CD4-positive, alpha-beta T cell treated with Interleukin-6 for 4 hours (primary cell): Measurements from ENCODE around the gene HIP1.
"Not testable (repeated sequence)": the region's sequence is repeated elsewhere in the genome, so short reads cannot be mapped to it uniquely, and the experiment has no call there.

ENCODE experiments used
- DNase-seq: peaks from one replicate; pipeline ENCODE4 v3.0.0-alpha.2; 2020; ENCODE audit warnings: mixed read lengths

Gene HIP1

GRCh38 chr7:75639071-75639885 is 99.5 kb downstream of the HIP1 start:
- DNase-seq, result peak; percentile 57

GRCh38 chr7:75638594-75639070 is 100.1 kb downstream of the HIP1 start:
- DNase-seq, result no peak

GRCh38 chr7:75637854-75638593 is 100.7 kb downstream of the HIP1 start:
- DNase-seq, result no peak

GRCh38 chr7:75635036-75635435 is 103.7 kb downstream of the HIP1 start:
- DNase-seq, result no peak

- DNase-seq, result not testable (repeated sequence)
Observed at GRCh38 chr7:75632587-75632986, 106.2 kb downstream of the HIP1 start.

- DNase-seq, result no peak
Observed at GRCh38 chr7:75631711-75632110, 107.0 kb downstream of the HIP1 start.

- no peak for DNase-seq
Observed at GRCh38 chr7:75630549-75630948, 108.2 kb downstream of the HIP1 start.

GRCh38 chr7:75629044-75629443 is 109.7 kb downstream of the HIP1 start:
- DNase-seq, result no peak

GRCh38 chr7:75628055-75628454 is 110.7 kb downstream of the HIP1 start:
- no peak for DNase-seq

- no peak for DNase-seq
Observed at GRCh38 chr7:75626954-75627353, 111.8 kb downstream of the HIP1 start.

GRCh38 chr7:75625868-75626267 is 112.9 kb downstream of the HIP1 start:
- DNase-seq, result no peak

- no peak for DNase-seq
Observed at GRCh38 chr7:75624134-75624832, 114.5 kb downstream of the HIP1 start.

GRCh38 chr7:75623390-75624133 is 115.2 kb downstream of the HIP1 start:
- DNase-seq, result no peak

- DNase-seq, result no peak
Observed at GRCh38 chr7:75621124-75621523, 117.6 kb downstream of the HIP1 start.

- no peak for DNase-seq
Observed at GRCh38 chr7:75619636-75620035, 119.1 kb downstream of the HIP1 start.

GRCh38 chr7:75617634-75618234 is 121.0 kb downstream of the HIP1 start:
- DNase-seq, result peak; percentile 54

- no peak for DNase-seq
Observed at GRCh38 chr7:75616421-75617167, 122.1 kb downstream of the HIP1 start.

- DNase-seq, result no peak
Observed at GRCh38 chr7:75614401-75614800, 124.3 kb downstream of the HIP1 start.

- DNase-seq, result no peak
Observed at GRCh38 chr7:75613351-75613750, 125.4 kb downstream of the HIP1 start.

- no peak for DNase-seq
Observed at GRCh38 chr7:75611557-75612178, 127.1 kb downstream of the HIP1 start.

- DNase-seq, result not testable (repeated sequence)
Observed at GRCh38 chr7:75609416-75609815, 129.3 kb downstream of the HIP1 start.
